Left lung (tissue), 10 donors: ENCODE measurements around the gene PTPRM. TPM values are rescaled to one million over a fixed set of nuclear protein-coding genes. Genes with fewer than 3 reads are reported as not detected.
A peak's percentile ranks its signal among the peaks of the same experiment; 100 is the strongest.

ENCODE experiments used
- ATAC-seq: fragments of 200-7000 bp; cut with Tn5 transposase; one replicate; pipeline ENCODE4 v1.9.1; 2020; ENCODE audit warnings: moderate library complexity
- DNase-seq, 4 donors: peaks; one replicate each; pipeline ENCODE4 v3.0.0-alpha.2; 2013 to 2020
- H3K27ac ChIP-seq, 2 donors: fragments of 200-600 bp; sonication (generic) in 1 of 2; one replicate each; pipeline versions ENCODE4 v1.5.0 to v1.8.0; 2020 to 2021
- H3K27me3 ChIP-seq, 2 donors: fragments of 200-600 bp; sonication (generic) in 1 of 2; one replicate each; pipeline versions ENCODE4 v1.5.0 to v1.8.0; 2020 to 2021
- H3K36me3 ChIP-seq, 2 donors: fragments of 200-600 bp; sonication (generic) in 1 of 2; one replicate each; pipeline versions ENCODE4 v1.5.0 to v1.8.0; 2020 to 2021
- H3K4me1 ChIP-seq, 2 donors: fragments of 200-600 bp; one replicate each; pipeline ENCODE4 v1.8.0; 2021
- H3K4me3 ChIP-seq, 2 donors: fragments of 200-600 bp; sonication (generic) in 1 of 2; one replicate each; pipeline versions ENCODE4 v1.5.0 to v1.8.0; 2020 to 2021; ENCODE audit warnings: mild to moderate bottlenecking in 1 of 2
- H3K9me3 ChIP-seq, 2 donors: fragments of 200-600 bp; sonication (generic) in 1 of 2; one replicate each; pipeline versions ENCODE4 v1.5.0 to v1.8.0; 2020 to 2021
- intact Hi-C, 2 donors: fragments of 100-400 bp; cut with DNase I; formaldehyde crosslinking; loops; one replicate each; pipeline versions ENCODE4 v1.11.2 to v1.14.2; 2022
- polyA plus RNA-seq, 6 donors: library from polyadenylated mRNA; unstranded; fragments of 120-200 nt; gene quantifications; one replicate each; pipeline ENCODE4 v1.2.1, GENCODE V29; 2013; ENCODE audit not compliant: insufficient read length in 6 of 6
- total RNA-seq, 2 donors: library from RNA; stranded (reverse); fragmentation: NEBNext Ultra II Directional; extraction: Animal tissue kit (Norgen Biotek cat#: 25700); gene quantifications; one replicate each; pipeline ENCODE4 v1.2.1, GENCODE V29; 2021
- TF ChIP-seq, protein P1 (sequence below), 2 donors: fragments of 200-600 bp; sonication (generic) in 1 of 2; IDR thresholded peaks; one replicate each; pipeline versions ENCODE4 v1.5.0 to v1.8.0; 2021; ENCODE audit warnings: antibody characterized with exemption in 2 of 2
- donor health status: DM: no; HTN: yes; CAD: no.
- donor health status: DM: no; HTN: no; CAD: no.

Gene PTPRM
- total and polyA plus RNA-seq, 8 donors, result 76.4 to 99.6 (median 90.1) TPM

- DNase-seq (peak in 3 of 4 donors; percentile 69 to 83 (median 77)), ATAC-seq (peak; percentile 87)
- Histone ChIP-seq H3K4me3 (no peak overlapping the region), H3K27me3 (no peaks in the 10 kb centered on the region), H3K9me3 (no peaks in the 10 kb centered on the region), H3K27ac (peak overlapping the region; percentile 36 to 58), H3K36me3 (no peaks in the 10 kb centered on the region), H3K4me1 (peaks cover 14 to 16% of the 10 kb centered on the region in 2 donors)
- TF ChIP-seq, protein P1, sequence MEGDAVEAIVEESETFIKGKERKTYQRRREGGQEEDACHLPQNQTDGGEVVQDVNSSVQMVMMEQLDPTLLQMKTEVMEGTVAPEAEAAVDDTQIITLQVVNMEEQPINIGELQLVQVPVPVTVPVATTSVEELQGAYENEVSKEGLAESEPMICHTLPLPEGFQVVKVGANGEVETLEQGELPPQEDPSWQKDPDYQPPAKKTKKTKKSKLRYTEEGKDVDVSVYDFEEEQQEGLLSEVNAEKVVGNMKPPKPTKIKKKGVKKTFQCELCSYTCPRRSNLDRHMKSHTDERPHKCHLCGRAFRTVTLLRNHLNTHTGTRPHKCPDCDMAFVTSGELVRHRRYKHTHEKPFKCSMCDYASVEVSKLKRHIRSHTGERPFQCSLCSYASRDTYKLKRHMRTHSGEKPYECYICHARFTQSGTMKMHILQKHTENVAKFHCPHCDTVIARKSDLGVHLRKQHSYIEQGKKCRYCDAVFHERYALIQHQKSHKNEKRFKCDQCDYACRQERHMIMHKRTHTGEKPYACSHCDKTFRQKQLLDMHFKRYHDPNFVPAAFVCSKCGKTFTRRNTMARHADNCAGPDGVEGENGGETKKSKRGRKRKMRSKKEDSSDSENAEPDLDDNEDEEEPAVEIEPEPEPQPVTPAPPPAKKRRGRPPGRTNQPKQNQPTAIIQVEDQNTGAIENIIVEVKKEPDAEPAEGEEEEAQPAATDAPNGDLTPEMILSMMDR (IDR thresholded peaks at IDR 0.05), result no peak
- intact Hi-C loops, result no loop called here
Observed at GRCh38 chr18:7617738-7618422, 50.8 kb downstream of the PTPRM start.

DNA sequence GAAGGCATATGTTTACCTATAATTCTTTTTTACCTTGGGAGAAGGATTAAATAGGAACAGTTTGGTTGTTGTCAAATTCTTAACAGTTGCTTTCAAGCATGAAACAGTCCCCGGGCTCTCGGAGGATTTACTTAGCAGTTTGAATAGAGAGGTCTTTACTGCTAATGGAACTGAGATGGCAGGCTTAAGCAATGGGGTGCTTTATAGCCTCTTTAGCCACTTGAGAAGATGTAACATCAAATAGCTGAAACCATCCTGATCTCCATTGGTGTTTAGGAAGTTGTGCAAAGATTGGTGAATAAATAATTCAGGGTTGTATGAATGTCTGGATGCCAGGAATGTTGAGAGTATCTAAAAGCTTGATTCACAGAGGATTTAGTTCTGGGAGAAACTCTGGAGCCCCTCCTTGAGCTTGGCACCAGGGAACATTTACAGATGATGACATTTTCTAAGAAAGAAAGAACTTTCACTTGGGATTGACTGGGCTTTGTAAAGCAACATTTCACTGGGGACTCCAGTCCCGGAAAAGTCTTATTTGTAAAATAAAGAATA, 51.9 kb downstream of the PTPRM start:
- peak; percentile 24 for ATAC-seq
- TF ChIP-seq, protein P1 (IDR thresholded peaks at IDR 0.05), result no peak
- H3K27me3 ChIP-seq, result no peaks in the 10 kb centered on the region
- intact Hi-C loops, result no loop called here
- H3K36me3 ChIP-seq, result no peaks in the 10 kb centered on the region
- no peak for DNase-seq
- no peaks in the 10 kb centered on the region for H3K9me3 ChIP-seq
- H3K4me3 ChIP-seq, result no peak overlapping the region
- peaks cover 14 to 16% of the 10 kb centered on the region in 2 donors for H3K4me1 ChIP-seq
- no peak overlapping the region for H3K27ac ChIP-seq

- H3K4me3 ChIP-seq, result no peak overlapping the region
- TF ChIP-seq, protein P1 (IDR thresholded peaks at IDR 0.05), result no peak
- no peak for ATAC-seq
- DNase-seq, result no peak
- no peaks in the 10 kb centered on the region for H3K9me3 ChIP-seq
- no peaks in the 10 kb centered on the region for H3K36me3 ChIP-seq
- intact Hi-C loops, result no loop called here
- H3K27ac ChIP-seq, result no peak overlapping the region
- H3K27me3 ChIP-seq, result no peaks in the 10 kb centered on the region
- peaks cover 14 to 16% of the 10 kb centered on the region in 2 donors for H3K4me1 ChIP-seq
Observed at GRCh38 chr18:7619676-7620075, 52.6 kb downstream of the PTPRM start.

DNA sequence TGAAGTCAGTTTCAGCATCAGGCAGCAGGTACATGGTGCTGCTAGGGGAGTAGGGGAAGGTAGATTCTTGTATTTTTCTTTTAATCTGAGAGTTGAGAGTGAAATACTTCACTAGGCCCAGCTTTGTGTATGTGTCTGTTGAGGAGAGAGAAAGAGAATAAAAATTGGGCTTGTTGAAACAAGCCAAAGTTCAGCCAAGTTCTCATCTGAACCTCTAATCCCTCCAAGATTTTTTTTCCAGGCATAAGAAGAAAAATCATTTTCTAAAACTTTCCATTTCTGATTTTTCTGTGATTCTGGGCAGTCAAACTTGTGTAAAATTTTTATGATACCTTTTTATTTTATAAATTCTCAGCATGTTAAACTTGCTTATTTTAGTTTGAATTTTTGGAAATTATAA, 55.6 kb downstream of the PTPRM start:
- TF ChIP-seq, protein P1 (IDR thresholded peaks at IDR 0.05), result no peak
- Histone ChIP-seq H3K27ac (no peak overlapping the region), H3K27me3 (no peaks in the 10 kb centered on the region), H3K4me3 (no peak overlapping the region), H3K9me3 (no peaks in the 10 kb centered on the region), H3K36me3 (no peaks in the 10 kb centered on the region), H3K4me1 (peaks cover 10 to 17% of the 10 kb centered on the region in 2 donors)
- intact Hi-C loops, result no loop called here
- DNase-seq, result no peak
- ATAC-seq, result no peak

GRCh38 chr18:7623681-7624080, 56.6 kb downstream of the PTPRM start:
- intact Hi-C loops, result no loop called here
- Histone ChIP-seq H3K36me3 (no peaks in the 10 kb centered on the region), H3K27me3 (no peaks in the 10 kb centered on the region), H3K27ac (no peak overlapping the region), H3K4me3 (no peak overlapping the region), H3K9me3 (no peaks in the 10 kb centered on the region), H3K4me1 (peaks cover 4 to 18% of the 10 kb centered on the region in 2 donors)
- no peak for DNase-seq
- TF ChIP-seq, protein P1 (IDR thresholded peaks at IDR 0.05), result no peak
- no peak for ATAC-seq
